NCI-H1417 treated with DMSO at 0.1 percent for 48 hours (cell line): ENCODE measurements around the gene NYNRIN.

ENCODE experiments used
- DNase-seq: peaks from one replicate; lab custom pipeline; 2025; lab: John Stamatoyannopoulos, UW

NYNRIN gene

DNA sequence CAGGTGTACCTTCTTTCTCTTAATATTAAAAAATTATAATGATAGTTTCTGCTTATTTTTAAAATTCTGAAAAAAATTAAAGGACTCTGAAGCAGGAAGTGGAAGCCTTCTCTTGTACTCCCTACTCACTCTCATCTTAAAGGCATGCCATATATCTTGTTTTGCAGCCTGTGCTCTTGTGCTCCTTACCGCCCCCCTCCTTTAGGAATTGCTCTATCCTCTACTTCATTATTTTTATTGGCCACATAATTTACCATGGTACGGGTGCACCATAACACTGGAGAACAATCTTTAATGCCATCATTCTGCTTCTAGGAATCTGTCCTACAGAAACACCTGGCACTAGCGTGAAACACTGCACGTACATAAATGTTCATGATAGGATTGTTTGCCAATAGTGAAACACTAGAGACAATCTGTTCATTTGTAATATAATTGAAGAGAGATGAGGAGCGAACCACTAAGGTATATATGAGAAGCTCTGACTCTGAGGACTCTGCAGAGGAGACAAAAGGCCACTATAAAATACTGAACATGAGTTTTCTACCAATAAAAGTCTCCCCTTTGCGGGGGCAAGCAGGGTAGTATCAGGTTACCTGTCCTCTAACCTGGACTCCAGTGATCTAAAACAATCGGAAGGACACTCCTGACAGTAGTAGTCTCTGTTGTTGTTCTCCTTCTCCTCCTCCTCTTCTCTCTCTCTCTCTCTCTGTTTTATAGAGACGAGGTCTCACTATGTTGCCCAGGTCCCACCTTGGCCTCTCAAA, 6.3 kb upstream of the NYNRIN start:
- no peak for DNase-seq

DNA sequence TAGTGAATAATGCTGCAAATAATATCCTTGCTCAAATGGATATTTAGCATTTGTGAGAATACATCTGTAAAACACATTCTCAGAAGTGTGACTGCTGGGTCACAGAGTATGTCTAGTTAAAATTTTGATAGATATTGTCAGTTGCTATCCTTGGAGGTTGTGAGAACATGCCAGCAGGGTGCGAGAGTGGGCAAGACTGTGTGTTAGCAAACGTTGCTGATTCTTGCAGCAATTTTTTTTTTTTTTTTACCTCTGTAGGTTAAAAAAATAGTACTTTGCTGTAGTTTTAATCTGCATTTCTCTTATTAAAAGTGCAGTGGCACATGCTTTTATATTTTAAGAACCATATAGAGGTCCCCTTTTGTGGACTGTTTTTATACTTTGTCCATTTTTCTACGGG, 4.5 kb upstream of the NYNRIN start:
- no peak for DNase-seq

DNA sequence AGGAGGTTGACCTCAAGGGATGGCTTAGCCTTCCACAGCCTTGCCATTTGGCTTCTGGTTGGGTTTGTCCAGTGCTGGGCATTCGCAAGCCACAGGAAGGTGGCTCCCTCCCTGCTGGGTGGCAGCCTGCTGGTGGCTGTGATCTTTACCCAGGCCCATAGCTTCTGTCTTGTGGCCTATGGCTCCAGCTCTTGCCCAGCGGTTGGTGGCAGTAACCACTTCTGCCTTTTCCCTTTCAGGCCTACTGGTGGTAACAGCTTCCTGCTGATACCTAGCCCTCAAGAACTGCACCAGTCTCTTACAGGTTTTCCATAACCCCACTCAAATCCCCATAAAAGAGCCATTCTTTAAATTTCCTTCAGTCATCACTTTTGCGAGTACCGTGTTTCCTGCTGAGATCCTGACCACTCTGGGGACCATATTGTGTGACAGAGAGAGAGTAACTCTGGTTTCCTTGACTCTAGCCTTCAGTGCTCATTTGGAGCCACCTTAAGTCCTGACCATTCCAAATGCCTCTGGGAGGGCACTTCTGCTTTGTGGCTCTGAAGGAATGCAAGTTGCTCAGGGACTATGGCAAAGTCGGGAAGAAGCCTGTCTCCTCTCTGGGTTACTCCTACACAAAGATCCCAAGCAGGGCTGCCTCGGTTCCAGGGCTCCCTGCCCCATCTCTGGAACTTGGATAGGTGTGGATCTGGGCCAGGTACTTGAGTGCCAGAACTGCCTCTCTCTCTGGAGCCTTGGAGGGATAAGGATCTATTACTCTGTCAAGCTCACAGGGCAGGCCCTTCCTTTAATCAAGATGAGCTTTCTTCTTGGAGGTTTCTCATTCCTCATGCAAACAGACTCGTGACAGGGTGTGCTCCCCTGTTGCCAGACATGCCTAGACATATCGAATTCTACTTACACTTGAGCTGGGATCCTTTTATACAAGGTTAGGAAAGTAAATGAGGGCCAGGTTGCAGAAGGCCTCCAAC, 2.9 kb upstream of the NYNRIN start:
- no peak for DNase-seq

DNA sequence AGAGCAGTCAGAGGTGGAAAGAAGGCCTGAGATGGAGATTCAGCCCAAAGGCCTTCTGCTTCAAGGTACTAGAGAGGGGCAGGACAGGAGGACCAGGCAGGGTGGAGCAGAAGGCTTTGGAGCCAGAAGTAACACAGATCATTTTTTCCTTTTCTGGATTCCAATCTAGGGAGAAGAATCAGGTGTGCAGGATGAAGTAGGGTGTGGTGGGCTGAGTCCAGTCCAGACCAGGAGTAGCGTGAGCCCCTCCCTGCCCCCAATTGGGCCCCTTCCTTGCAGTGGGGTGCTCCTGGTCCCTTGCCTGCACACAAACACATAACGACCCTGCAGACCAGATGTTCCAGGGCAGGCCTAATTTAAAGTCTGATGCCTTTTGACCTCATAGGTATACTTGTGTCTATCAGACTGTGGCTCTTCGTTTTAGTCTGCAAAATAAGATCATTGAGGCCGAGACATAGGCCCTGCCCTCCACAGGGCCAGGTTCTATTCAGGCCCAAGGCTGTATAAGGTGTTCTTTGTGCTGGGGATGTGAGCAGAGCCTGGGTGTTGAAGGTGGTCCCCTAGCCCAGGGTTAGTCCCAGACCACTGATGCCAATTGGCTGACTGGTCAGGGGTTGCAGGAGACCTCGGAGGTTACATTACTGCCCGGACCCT, 1.0 kb upstream of the NYNRIN start:
- DNase-seq: no peak

DNA sequence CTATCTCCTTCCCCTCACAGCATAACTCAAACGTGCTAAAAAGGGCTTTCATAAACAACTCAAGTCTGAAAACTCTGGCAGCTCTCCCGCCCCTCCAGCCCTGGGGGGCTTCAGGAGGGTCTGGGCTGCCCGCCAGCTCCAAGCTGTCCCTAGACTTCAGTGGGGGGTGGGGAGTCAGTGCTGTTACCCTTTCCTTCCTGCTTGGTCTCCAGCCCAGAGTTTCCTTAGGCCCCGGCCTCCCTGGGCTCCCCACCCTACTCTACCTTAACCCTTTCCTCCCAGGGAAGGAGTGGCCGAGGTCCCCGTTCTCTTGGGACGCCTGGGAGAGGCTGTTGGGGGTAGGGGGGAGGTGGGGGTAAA, 530 bp upstream of the NYNRIN start:
- DNase-seq: no peak

DNA sequence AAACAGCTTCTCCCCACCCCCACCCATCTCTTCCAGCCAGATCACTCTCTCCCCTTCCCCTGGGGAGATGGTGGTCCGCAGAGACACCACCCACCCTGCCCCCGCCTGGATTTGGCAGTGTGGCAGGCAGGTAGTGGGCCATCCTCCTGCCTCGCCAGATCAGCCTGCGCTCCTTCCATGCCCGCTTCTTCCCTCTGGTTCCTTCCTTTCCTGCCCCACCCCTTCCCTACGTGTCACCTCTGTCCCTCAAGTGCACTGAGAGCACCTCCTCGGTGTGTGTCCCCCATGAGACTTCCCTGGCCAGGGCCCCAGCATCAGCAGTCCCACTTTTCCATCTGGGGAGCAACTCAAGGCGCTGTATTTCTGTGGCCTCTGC, 632 bp downstream of the NYNRIN start:
- DNase-seq: no peak

DNA sequence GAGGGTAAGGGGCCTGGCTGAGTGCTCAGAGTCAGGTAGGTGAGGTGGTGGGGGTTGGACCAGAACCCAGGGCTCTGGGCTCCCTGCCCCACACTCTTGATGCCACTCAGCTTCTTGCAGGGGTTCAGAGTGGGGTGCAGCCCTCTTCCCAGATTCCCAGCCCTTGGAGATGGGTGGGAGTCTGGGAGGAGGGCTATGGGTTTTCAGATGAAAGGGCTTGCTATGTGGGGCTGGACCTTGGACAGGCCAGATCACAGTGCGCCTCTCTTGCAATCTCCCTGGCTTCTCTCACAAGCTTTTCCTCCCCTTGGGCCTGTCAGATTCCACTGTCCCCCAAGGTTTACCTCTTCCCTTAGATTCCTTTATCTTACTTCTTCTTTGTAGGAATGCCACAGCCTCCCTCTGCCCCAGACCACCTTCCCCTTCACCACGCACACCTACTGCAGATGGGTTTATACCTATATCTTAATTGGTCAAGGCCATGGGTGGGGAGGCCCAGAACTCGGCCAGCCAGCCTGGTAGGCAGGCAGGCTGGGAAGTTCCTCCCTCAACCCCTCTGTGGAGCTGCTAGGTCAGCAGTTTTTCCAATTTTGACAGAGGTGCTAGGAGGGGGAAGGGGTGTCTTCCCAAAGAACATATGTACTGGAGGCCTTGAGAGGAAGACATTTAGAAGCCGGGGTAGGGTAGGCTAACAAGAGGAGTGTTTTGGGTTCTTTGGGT, 1.4 kb downstream of the NYNRIN start:
- no peak for DNase-seq

DNA sequence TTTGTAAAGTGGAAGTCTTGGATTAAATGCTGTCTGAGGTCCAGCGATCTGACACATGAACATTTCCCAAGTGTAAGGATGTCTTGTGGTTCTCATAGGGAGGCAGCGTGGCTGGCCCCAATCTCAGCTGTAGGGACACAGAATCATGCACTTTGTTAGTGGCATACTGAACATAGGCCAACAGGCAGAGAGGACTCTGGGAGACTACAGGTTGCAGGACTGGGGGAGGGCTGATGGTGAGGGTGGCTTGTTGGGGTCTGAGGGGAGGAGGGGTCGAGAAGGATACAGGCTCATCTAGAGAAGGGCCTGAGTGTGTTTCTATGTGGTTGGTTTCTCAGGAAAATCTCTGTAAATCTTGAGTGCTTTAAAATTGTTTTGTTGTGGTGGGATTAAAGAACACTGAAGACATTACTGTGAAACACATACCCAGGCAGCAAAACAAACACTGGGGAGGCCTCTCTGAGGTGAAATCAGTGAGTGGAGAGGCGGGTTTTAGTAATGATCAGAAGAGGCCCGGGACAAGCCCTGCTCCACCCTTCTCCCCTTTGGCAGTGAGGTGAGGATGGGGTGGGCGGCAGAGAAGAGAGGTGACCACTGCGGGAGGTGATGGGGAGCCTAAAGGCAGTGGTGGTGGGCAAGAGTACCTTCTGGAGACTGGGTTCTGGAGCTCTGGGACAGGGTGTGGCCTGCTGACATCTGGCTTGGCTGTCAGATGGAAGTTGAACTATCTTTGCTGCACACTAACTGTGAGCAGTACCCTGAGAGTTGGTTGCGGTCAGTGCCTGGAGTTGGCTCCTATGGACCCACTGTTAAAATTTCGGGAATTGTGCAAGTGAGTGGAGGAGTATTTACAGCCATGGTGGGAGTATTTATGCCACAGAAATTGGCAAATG, 3.3 kb downstream of the NYNRIN start:
- DNase-seq: no peak

DNA sequence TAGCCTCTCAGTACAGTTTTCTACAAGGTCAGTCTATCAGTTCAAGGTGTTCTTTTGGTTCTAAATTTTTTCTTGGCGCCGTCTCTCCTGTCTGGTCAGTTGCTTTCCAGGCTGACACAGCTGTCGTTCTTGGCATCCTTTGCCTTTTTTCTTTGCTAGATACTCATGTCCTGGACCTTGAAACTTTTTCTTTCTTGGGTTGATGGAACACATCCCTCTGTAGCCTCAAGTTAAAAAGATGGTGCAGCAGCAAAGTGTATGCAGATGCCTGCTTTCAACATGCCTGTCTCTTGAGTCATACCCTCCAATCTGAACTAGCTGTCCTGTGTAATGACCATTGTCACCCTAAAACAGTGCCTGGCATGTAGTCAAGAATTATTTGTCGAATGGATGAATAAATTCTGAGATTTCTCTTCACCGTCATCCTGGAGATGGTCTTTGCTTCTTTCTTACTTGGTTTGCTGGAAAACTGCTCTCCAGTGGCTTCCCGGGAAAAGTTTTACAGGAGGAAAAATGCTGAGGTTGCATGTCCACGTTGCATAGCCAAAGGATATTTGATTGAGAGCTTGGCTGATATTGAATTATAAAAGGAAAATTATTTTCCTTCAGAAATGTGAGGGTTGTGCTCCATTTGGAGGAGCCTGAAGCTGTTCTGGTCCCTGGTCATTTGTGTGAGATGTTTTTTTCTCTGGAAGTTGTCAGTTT, 4.6 kb downstream of the NYNRIN start:
- no peak for DNase-seq

DNA sequence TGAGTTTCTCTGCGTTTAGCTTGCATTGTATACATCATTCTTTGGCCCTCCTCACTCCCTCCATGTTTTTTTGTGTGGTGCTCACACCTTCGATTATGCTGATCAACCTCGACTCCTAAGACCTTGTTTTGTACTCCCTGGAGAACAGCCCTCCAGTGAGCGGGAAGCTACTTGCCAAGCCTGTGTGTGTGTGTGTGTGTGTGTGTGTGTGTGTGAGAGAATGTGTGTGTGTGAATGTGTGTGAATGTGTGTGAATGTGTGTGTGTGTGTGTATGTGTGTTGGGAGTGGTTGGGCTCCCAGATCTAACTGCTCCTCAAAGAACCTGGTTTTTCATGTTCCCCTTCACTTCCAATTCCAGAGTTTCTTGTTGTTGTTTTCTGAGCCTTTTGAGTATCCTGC, 6.0 kb downstream of the NYNRIN start:
- DNase-seq: no peak

DNA sequence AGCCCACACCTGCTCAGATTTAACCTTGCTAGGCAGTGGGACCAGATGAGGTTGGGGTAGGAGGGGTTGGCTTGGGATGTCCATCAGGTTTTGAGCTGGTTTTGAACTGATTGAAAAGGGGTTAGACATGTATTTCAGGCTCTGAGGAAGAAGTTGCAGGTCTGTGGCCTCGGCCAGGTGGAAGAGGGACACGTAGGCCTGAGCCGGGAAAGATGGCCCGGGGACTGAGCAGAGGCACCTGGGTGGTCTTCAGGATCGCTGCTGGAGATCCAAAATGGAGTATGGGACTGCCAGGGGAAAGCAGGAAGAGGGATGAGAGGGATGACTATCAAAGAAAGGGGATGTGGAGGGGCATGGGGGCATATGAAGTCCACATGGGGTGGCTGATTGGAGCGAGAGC, 7.6 kb downstream of the NYNRIN start:
- no peak for DNase-seq

DNA sequence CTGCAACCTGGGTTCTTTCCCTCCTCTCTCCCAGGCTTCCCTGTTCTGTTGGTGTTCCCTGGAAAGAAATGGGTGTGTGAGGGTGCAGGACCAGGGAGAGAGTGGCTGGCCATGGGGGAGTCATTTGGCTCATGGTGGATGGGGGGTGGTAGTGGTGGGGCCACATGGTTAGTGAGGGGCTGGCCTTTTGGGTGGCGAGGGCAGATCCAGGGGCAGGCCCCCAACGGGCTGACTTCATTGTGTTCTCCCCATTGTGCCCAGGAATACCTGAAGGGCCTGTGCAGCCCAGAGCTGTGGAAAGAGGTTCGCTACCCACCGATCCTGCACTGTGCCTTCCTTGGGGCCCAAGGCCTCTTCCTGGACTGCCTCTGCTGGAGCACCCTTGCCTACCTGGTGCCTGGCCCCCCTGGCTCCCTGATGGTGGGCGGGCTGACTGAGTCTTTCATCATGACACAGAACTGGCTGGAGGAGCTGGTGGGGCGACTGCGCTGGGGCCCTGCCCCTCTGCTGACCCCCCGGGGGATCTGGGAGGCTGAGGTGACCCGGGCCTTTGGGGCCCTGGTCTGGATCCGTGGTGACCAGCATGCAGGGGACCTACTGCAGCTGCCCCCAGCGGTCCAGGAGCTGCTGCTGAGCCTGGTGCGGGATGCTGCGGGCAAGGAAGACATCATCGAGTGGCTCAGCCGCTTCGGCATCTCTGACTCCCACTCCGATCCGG, 9.0 kb downstream of the NYNRIN start:
- DNase-seq: no peak

DNA sequence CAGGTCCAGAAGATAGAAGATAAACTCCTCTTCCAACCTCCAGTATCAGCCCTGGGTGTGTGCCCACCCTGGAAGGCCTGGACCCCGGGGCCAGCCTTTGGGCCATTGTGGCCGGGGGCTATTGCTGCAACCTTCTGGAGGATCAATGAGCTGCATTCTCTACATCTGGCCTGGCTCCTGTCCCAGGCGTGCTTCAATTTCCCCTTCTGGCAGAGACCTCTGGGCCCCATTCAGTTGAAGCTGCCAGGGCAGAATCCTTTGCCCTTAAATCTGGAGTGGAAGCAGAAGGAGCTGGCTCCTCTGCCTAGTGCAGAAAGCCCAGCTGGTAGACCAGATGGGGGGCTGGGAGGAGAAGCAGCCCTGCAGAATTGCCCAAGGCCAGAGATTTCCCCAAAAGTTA, 10.0 kb downstream of the NYNRIN start:
- DNase-seq: no peak

DNA sequence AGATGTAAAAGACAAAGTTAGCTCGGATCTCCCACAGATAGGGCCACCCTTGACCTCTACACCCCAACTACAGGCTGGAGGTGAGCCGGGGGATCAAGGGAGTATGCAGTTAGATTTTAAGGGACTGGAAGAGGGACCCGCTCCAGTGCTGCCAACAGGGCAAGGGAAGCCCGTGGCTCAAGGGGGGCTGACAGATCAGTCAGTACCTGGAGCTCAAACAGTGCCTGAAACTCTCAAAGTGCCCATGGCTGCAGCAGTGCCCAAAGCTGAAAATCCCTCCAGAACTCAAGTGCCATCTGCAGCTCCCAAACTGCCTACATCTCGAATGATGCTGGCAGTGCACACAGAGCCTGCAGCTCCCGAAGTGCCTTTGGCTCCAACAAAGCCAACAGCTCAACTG, 10.4 kb downstream of the NYNRIN start:
- no peak for DNase-seq

DNA sequence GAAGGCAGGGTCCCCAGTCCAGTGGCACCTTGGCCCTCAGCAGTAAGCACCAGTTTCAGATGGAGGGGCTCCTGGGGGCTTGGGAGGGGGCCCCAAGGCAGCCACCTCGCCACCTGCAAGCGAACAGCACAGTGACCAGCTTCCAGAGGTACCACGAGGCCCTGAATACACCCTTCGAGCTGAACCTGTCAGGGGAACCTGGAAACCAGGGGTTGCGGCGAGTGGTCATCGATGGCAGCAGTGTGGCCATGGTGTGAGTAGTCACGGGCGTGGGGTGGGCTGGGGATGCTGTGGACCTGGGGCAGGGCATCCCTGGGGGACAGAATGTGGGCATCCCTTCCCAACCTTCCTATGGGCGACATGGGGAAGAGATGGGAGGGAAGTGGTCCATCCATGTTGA, 11.2 kb downstream of the NYNRIN start:
- DNase-seq: no peak

DNA sequence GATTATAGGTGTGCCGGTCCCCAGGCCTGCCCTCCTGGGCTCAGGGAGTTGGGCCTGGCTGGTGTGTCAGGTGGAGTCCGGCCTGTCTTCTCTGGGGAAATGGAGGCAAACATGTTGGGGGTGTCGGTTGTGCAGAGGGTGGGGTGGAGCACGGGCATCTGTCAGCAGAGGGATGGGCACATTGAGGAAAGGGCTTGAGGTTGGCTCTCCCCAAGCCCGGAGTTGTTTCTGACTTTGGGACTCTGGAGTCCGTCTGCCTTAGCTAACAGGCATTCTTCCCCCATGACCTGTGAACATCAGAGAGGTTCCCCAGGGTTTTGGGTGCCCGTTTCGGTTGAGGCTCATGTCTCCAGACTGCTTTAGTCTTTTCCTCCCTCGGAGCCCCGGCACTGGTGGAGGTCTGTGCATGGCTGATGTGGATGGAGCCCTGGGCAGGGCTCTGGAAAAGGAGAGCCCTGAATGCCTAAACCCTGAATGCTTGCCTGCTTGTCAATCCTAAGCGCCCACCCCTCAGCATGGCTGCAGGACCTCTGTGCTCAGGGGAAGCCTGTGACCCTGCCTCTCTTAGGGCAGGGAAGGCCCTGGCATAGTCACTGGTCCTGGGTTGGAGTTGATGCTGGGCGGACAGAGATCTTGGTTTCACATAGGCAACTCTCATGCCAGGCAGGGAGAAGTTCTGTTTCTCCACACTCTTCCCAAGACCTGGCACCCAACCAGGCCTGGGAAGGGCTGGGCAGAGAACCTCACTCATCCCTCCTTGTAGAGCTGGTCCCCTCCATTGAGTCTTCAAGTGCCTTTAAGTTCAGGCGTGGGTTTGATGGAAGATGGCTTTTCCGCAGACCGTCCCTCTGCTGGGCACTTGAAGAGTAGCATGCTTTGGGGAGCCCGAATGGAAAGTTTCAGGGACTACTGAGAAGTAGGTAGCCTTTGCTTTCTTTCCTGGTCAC, 12.9 kb downstream of the NYNRIN start:
- no peak for DNase-seq

DNA sequence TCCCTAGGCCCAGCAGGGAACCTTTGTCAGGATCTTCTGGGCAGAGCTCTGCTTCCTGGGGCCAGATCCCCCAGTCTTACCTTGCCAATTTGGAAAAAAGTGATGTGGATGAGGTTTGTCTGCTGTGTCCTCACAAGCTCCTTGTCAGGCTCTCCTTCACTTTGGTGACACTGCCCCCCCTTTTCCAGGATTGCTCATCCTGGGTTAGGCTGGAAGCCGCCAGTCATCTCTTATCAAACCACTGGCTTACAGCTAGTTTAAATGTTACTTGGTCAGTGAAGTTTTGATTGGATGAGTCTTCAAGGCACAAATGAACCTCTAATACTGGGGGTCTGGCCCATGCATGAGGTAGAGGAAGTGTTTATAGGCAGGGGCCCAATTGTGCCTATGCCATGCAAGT, 15.3 kb downstream of the NYNRIN start:
- DNase-seq: no peak

DNA sequence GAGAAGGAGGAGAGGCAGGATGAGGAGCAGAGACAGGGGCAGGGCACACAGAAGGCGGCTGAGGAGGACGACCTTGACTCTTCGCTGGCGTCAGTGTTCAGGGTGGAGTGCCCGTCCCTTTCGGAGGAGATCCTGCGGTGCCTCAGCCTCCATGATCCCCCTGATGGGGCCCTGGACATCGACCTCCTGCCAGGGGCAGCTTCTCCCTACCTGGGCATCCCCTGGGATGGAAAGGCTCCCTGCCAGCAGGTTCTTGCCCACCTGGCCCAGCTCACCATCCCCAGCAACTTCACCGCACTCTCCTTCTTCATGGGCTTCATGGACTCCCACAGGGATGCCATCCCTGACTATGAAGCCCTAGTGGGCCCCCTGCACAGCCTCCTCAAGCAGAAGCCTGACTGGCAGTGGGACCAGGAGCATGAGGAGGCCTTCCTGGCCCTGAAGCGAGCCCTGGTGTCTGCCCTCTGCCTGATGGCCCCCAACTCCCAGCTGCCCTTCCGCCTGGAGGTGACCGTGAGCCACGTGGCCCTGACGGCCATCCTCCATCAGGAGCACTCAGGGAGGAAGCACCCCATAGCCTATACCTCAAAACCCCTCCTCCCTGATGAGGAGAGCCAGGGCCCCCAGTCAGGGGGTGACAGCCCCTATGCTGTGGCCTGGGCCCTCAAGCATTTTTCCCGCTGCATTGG, 16.1 kb downstream of the NYNRIN start:
- no peak for DNase-seq
